ENCODE measurements around the gene PLCL1. TPM values are rescaled to one million over a fixed set of nuclear protein-coding genes. Genes with fewer than 3 reads are reported as not detected.

The PLCL1 gene
- total and polyA plus RNA-seq, 10 of the 15 experiments (the other 5 are each of a cell fraction or from before 2014, with no cell fraction given), result 0.03 to 1.5 (median 0.22) TPM

DNA sequence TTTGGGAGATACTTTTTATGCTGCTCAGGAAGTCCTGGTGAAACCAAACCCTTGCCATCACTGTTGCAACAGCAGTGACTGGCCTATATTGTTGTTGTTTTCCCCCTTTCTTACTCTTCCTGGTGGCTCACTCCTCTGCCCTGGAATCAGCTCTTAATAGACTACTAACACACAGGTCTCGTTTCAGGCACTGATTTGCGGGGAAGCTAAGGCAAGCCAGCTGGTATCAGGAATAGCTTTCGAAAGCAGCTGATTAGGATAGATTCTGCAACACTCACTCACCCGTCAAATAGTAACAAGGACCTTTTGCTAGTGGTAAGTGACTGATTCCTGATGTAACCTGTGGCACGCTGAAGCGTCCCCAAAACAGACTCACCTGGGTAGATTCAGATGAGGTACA, 360.4 kb downstream of the PLCL1 start (continued):
- TF ChIP-seq, protein P1, sequence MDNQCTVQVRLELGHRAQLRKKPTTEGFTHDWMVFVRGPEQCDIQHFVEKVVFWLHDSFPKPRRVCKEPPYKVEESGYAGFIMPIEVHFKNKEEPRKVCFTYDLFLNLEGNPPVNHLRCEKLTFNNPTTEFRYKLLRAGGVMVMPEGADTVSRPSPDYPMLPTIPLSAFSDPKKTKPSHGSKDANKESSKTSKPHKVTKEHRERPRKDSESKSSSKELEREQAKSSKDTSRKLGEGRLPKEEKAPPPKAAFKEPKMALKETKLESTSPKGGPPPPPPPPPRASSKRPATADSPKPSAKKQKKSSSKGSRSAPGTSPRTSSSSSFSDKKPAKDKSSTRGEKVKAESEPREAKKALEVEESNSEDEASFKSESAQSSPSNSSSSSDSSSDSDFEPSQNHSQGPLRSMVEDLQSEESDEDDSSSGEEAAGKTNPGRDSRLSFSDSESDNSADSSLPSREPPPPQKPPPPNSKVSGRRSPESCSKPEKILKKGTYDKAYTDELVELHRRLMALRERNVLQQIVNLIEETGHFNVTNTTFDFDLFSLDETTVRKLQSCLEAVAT (IDR thresholded peaks at IDR 0.05), result no peak
- TF ChIP-seq HDGF (IDR thresholded peaks at IDR 0.05) (no peak), PBX3 (IDR thresholded peaks at IDR 0.05; ENCODE audit: insufficient replicate concordance, low read depth, low read length) (no peak), BHLHE40 (IDR thresholded peaks at IDR 0.05; ENCODE audit: borderline replicate concordance in 1 of 2, low read depth in 2 of 2, low read length in 1 of 2) (no peak), PKNOX1 (IDR thresholded peaks at IDR 0.05) (no peak), WRNIP1 (IDR thresholded peaks at IDR 0.05; ENCODE audit: borderline replicate concordance, low read depth, low read length) (no peak), SREBF1 (IDR thresholded peaks at IDR 0.05; ENCODE audit: low read length) (no peak)
- TF ChIP-seq, protein P2, sequence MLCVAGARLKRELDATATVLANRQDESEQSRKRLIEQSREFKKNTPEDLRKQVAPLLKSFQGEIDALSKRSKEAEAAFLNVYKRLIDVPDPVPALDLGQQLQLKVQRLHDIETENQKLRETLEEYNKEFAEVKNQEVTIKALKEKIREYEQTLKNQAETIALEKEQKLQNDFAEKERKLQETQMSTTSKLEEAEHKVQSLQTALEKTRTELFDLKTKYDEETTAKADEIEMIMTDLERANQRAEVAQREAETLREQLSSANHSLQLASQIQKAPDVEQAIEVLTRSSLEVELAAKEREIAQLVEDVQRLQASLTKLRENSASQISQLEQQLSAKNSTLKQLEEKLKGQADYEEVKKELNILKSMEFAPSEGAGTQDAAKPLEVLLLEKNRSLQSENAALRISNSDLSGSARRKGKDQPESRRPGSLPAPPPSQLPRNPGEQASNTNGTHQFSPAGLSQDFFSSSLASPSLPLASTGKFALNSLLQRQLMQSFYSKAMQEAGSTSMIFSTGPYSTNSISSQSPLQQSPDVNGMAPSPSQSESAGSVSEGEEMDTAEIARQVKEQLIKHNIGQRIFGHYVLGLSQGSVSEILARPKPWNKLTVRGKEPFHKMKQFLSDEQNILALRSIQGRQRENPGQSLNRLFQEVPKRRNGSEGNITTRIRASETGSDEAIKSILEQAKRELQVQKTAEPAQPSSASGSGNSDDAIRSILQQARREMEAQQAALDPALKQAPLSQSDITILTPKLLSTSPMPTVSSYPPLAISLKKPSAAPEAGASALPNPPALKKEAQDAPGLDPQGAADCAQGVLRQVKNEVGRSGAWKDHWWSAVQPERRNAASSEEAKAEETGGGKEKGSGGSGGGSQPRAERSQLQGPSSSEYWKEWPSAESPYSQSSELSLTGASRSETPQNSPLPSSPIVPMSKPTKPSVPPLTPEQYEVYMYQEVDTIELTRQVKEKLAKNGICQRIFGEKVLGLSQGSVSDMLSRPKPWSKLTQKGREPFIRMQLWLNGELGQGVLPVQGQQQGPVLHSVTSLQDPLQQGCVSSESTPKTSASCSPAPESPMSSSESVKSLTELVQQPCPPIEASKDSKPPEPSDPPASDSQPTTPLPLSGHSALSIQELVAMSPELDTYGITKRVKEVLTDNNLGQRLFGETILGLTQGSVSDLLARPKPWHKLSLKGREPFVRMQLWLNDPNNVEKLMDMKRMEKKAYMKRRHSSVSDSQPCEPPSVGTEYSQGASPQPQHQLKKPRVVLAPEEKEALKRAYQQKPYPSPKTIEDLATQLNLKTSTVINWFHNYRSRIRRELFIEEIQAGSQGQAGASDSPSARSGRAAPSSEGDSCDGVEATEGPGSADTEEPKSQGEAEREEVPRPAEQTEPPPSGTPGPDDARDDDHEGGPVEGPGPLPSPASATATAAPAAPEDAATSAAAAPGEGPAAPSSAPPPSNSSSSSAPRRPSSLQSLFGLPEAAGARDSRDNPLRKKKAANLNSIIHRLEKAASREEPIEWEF (IDR thresholded peaks at IDR 0.05; ENCODE audit: insufficient replicate concordance, low read depth, low read length), result no peak
